CD4-positive, alpha-beta memory T cell (primary cell): Measurements from ENCODE around the gene TNS1. TPM values are rescaled to one million over a fixed set of nuclear protein-coding genes. Genes with fewer than 3 reads are reported as not detected.

Experiments used
- CTCF ChIA-PET: fragments of 350-600 bp; sonication (Branson Sonifier 250); formaldehyde crosslinking; loops from one replicate; lab custom pipeline; 2021; ENCODE audit warnings: inconsistent platforms; ENCODE audit not compliant: partially characterized antibody; lab: Charles Lee
- POLR2A ChIA-PET: fragments of 350-600 bp; sonication (Branson Sonifier 250); formaldehyde crosslinking; loops from one replicate; lab custom pipeline; 2021; ENCODE audit not compliant: partially characterized antibody; lab: Charles Lee
- DNase-seq, 5 donors: peaks; one replicate each; pipeline versions ENCODE4 v3.0.0 to v3.0.0-alpha.2; 2020 to 2022; ENCODE audit warnings: mixed read lengths in 1 of 5
- H3K27ac ChIP-seq: one replicate; pipeline ENCODE4 v1.7.0; 2013; ENCODE audit warnings: low read depth, low read length
- H3K27me3 ChIP-seq: 2 replicates; pipeline ENCODE4 v1.7.0; 2013; ENCODE audit warnings: mild to moderate bottlenecking, low read length, moderate library complexity; ENCODE audit not compliant: insufficient read depth
- H3K36me3 ChIP-seq: 2 replicates; pipeline ENCODE4 v1.7.0; 2013; ENCODE audit warnings: mild to moderate bottlenecking, low read length, moderate library complexity; ENCODE audit not compliant: insufficient read depth
- H3K4me1 ChIP-seq: 2 replicates; pipeline ENCODE4 v1.7.0; 2013; ENCODE audit warnings: mild to moderate bottlenecking, low read length, moderate library complexity; ENCODE audit not compliant: insufficient read depth
- H3K4me3 ChIP-seq, 2 donors: one replicate each; pipeline ENCODE4 v1.7.0; 2013; ENCODE audit warnings: low read length in 2 of 2, mild to moderate bottlenecking in 1 of 2
- H3K9me3 ChIP-seq, 2 donors: one replicate each; pipeline ENCODE4 v1.7.0; 2013; ENCODE audit warnings: low read length in 2 of 2, control low read depth in 1 of 2; ENCODE audit not compliant: control insufficient read depth in 1 of 2
- H3K27ac Mint-ChIP-seq, 7 donors: one replicate each; pipeline ENCODE4 v1.8.0; 2020 to 2021; ENCODE audit warnings: mixed read lengths in 7 of 7, mild to moderate bottlenecking in 6 of 7, inconsistent platforms in 3 of 7, moderate library complexity in 3 of 7
- H3K27me3 Mint-ChIP-seq, 2 donors: one replicate each; pipeline ENCODE4 v1.8.0; 2020 to 2021; ENCODE audit warnings: mixed read lengths in 2 of 2
- H3K36me3 Mint-ChIP-seq, 2 donors: one replicate each; pipeline ENCODE4 v1.8.0; 2020 to 2021; ENCODE audit warnings: mixed read lengths in 2 of 2, inconsistent platforms in 1 of 2, mild to moderate bottlenecking in 1 of 2
- H3K4me1 Mint-ChIP-seq, 4 donors: one replicate each; pipeline ENCODE4 v1.8.0; 2020 to 2021; ENCODE audit warnings: mixed read lengths in 4 of 4, mild to moderate bottlenecking in 1 of 4
- H3K4me3 Mint-ChIP-seq, 8 donors: one replicate each; pipeline ENCODE4 v1.8.0; 2020 to 2021; ENCODE audit warnings: mixed read lengths in 8 of 8, mild to moderate bottlenecking in 7 of 8, moderate library complexity in 6 of 8, inconsistent platforms in 3 of 8
- H3K9me3 Mint-ChIP-seq, 8 donors: one replicate each; pipeline ENCODE4 v1.8.0; 2020 to 2021; ENCODE audit warnings: mixed read lengths in 8 of 8, mild to moderate bottlenecking in 5 of 8, inconsistent platforms in 3 of 8, moderate library complexity in 1 of 8
- intact Hi-C: fragments of 100-400 bp; cut with micrococcal nuclease; formaldehyde crosslinking; loops from one replicate; pipeline ENCODE4 v1.15.1; 2023
- polyA plus RNA-seq, 2 donors: library from polyadenylated mRNA; unstranded; fragments of 300-500 nt; fragmentation: Illumina TruSeq; gene quantifications; one replicate each; pipeline ENCODE4 v1.2.3, GENCODE V29; 2021
- total RNA-seq, 2 experiments: library from RNA; stranded (reverse); gene quantifications; one replicate each; pipeline ENCODE4 v1.2.3, GENCODE V29; 2021

The TNS1 gene
- total and polyA plus RNA-seq, 4 experiments from 2014 or later: 0.78 to 1.2 TPM; not detected in 2

DNA sequence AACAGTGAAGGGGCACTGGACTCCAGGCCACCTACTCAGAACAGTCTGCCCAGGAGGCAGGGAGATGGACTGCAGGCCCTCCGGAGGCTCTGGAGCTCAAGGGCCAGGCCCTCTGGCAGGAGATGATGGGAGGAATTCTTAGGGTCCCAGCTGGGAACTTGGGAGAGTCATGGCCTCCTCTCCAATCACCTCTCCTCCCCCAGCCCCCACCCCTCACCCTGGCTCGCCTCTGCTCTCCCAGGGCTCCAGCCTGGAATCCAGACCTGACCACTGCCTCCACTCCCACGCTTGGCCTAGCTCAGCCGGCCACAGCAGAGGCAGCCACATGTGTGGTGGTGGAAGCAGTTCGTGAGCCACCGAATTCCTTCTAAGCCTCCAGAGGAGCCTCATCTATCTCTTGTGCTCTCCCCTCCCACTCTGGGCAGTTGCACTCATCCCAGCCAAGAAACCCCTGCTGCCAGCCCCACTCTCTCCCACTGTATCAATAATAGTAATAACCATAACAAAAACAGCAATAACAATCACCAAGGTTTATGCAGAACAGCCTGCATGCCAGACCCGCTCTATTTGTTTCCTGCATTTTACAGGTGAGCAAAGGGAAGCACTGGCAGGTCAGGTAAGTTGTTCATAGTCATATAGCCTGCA is 67.4 kb downstream of the TNS1 start:
- Histone ChIP-seq H3K27ac (no peak overlapping the region), H3K4me3 (no peak overlapping the region), H3K36me3 (no peaks in the 10 kb centered on the region), H3K9me3 (no peaks in the 10 kb centered on the region), H3K27me3 (no peaks in the 10 kb centered on the region), H3K4me1 (no peaks in the 10 kb centered on the region)
- no peak for DNase-seq
- Mint-ChIP-seq H3K36me3 (no peaks in the 10 kb centered on the region), H3K27me3 (peaks cover 3 to 6% of the 10 kb centered on the region in 2 donors), H3K9me3 (no peaks in the 10 kb centered on the region), H3K4me1 (no peaks in the 10 kb centered on the region), H3K27ac (peak overlapping the region in 1 of 7 donors; percentile 56), H3K4me3 (no peak overlapping the region)
- intact Hi-C loops: no loop called here
- ChIA-PET POLR2A (no interaction called here), CTCF (no interaction called here)

GRCh38 chr2:217934321-217935131 is 68.3 kb downstream of the TNS1 start:
- Mint-ChIP-seq H3K36me3 (no peaks in the 10 kb centered on the region), H3K4me3 (no peak overlapping the region), H3K27me3 (peaks cover 1 to 4% of the 10 kb centered on the region in 2 donors), H3K9me3 (no peaks in the 10 kb centered on the region), H3K27ac (no peak overlapping the region), H3K4me1 (no peaks in the 10 kb centered on the region)
- POLR2A ChIA-PET: no interaction called here
- Histone ChIP-seq H3K4me3 (no peak overlapping the region), H3K9me3 (no peaks in the 10 kb centered on the region), H3K27me3 (no peaks in the 10 kb centered on the region), H3K36me3 (no peaks in the 10 kb centered on the region), H3K4me1 (no peaks in the 10 kb centered on the region), H3K27ac (no peak overlapping the region)
- CTCF ChIA-PET: interaction anchor here (1.1 kb wide), 1 partner anchor 48 kb away, joined by 3 read pairs; no protein-coding TSS in a partner anchor
- no peak for DNase-seq
- intact Hi-C loops: no loop called here

DNA sequence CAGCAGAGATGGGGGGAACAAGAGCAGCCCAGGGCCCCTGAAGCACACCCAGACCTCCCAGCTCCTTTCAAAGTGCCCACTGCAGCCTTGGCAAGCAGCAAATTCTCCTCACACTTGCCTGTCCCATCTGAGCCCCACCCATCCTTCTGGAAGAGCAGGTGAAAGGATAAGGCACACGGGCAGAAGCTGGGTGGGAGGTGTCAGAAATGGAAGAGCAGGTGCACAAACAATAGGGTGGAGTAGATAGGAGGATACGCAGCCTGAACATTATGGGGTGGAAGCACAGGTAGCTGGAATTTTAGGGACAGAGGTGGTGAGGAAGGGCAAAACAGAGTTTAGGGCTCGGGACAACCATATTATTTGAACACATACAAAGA is 69.2 kb downstream of the TNS1 start:
- POLR2A ChIA-PET: no interaction called here

DNA sequence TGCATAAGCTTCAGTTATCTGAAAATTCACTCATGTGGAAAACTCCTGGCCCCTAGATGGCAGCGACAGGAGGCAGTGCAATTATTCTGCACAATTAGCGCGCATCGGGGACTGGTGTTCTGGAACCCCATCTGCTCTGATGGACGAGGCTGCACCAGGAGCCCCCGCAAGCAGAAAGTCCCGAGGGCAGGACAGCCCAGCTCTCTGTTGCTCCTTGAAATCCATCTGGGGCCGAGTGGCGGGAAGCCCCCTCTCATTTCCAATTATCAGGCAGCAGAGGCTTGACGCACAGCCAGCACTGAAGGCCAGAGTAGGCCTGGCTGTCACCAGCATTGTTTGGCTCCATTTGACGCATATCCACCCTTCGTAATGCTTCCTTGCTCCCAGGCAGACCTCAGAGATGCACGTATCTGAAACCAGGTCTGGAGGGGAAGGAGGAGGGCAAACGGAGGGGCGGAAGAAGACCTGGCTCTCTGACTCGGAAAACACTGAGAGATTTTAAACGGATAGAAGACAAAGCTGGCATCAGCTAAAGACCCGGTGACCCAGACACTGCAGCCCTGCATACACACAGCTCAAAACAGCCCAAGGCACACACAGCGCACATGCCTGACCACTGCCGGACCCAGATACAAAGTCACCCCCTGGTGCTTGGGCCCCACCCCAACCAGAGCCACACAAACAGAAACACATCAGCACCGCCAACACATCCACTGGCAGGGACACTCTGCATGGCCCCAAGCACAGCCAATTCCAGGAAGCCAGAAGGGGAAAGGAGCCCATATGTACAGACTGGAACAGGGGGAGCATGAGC is 69.8 kb downstream of the TNS1 start:
- H3K27me3 Mint-ChIP-seq: peaks cover 3 to 4% of the 10 kb centered on the region in 2 donors
- CTCF ChIA-PET: no interaction called here

More for the DNA sequence above, 69.2 kb downstream of the TNS1 start:
- no peaks in the 10 kb centered on the region for H3K9me3 Mint-ChIP-seq
- no peak for DNase-seq
- H3K9me3 ChIP-seq: no peaks in the 10 kb centered on the region
- H3K27me3 Mint-ChIP-seq: peaks cover 3 to 4% of the 10 kb centered on the region in 2 donors
- H3K4me1 Mint-ChIP-seq: no peaks in the 10 kb centered on the region
- H3K4me3 ChIP-seq: no peak overlapping the region
- H3K27me3 ChIP-seq: no peaks in the 10 kb centered on the region
- CTCF ChIA-PET: interaction anchor here (1.1 kb wide), 1 partner anchor 47 kb away, joined by 3 read pairs; no protein-coding TSS in a partner anchor
- intact Hi-C loops: no loop called here
- H3K27ac Mint-ChIP-seq: no peak overlapping the region
- H3K4me1 ChIP-seq: no peaks in the 10 kb centered on the region
- H3K36me3 Mint-ChIP-seq: no peaks in the 10 kb centered on the region
- H3K36me3 ChIP-seq: no peaks in the 10 kb centered on the region
- no peak overlapping the region for H3K4me3 Mint-ChIP-seq
- H3K27ac ChIP-seq: no peak overlapping the region

GRCh38 chr2:217931846-217932560 is 70.8 kb downstream of the TNS1 start:
- H3K9me3 Mint-ChIP-seq: no peaks in the 10 kb centered on the region
- peaks cover 3 to 4% of the 10 kb centered on the region in 2 donors for H3K27me3 Mint-ChIP-seq
- intact Hi-C loops: no loop called here
- CTCF ChIA-PET: no interaction called here
- H3K27ac Mint-ChIP-seq: no peak overlapping the region
- H3K27me3 ChIP-seq: no peaks in the 10 kb centered on the region
- no peak for DNase-seq
- no peaks in the 10 kb centered on the region for H3K9me3 ChIP-seq
- H3K36me3 Mint-ChIP-seq: no peaks in the 10 kb centered on the region
- H3K4me1 Mint-ChIP-seq: no peaks in the 10 kb centered on the region
- no peak overlapping the region for H3K27ac ChIP-seq
- POLR2A ChIA-PET: no interaction called here
- no peak overlapping the region for H3K4me3 Mint-ChIP-seq
- no peak overlapping the region for H3K4me3 ChIP-seq
- H3K36me3 ChIP-seq: no peaks in the 10 kb centered on the region
- no peaks in the 10 kb centered on the region for H3K4me1 ChIP-seq

More for the DNA sequence above, 69.8 kb downstream of the TNS1 start:
- POLR2A ChIA-PET: no interaction called here
- no peaks in the 10 kb centered on the region for H3K27me3 ChIP-seq
- DNase-seq: no peak
- Mint-ChIP-seq H3K27ac (no peak overlapping the region), H3K4me3 (peak overlapping the region in 1 of 8 donors; percentile 9), H3K9me3 (no peaks in the 10 kb centered on the region), H3K4me1 (no peaks in the 10 kb centered on the region), H3K36me3 (no peaks in the 10 kb centered on the region)
- no peaks in the 10 kb centered on the region for H3K9me3 ChIP-seq
- no peaks in the 10 kb centered on the region for H3K36me3 ChIP-seq
- no peaks in the 10 kb centered on the region for H3K4me1 ChIP-seq
- intact Hi-C loops: no loop called here
- H3K27ac ChIP-seq: no peak overlapping the region
- no peak overlapping the region for H3K4me3 ChIP-seq

GRCh38 chr2:217930761-217931563 is 71.8 kb downstream of the TNS1 start:
- Histone ChIP-seq H3K36me3 (no peaks in the 10 kb centered on the region), H3K27ac (no peak overlapping the region), H3K4me1 (no peaks in the 10 kb centered on the region), H3K9me3 (no peaks in the 10 kb centered on the region), H3K4me3 (no peak overlapping the region), H3K27me3 (no peaks in the 10 kb centered on the region)
- no peak overlapping the region for H3K27ac Mint-ChIP-seq
- peaks cover 3 to 4% of the 10 kb centered on the region in 2 donors for H3K27me3 Mint-ChIP-seq
- intact Hi-C loops: no loop called here
- no peak for DNase-seq
- ChIA-PET POLR2A (no interaction called here), CTCF (no interaction called here)
- no peak overlapping the region for H3K4me3 Mint-ChIP-seq
- no peaks in the 10 kb centered on the region for H3K36me3 Mint-ChIP-seq
- H3K4me1 Mint-ChIP-seq: no peaks in the 10 kb centered on the region
- H3K9me3 Mint-ChIP-seq: no peaks in the 10 kb centered on the region
